ENCODE results near the gene SMAD9.

The SMAD9 gene

DNA sequence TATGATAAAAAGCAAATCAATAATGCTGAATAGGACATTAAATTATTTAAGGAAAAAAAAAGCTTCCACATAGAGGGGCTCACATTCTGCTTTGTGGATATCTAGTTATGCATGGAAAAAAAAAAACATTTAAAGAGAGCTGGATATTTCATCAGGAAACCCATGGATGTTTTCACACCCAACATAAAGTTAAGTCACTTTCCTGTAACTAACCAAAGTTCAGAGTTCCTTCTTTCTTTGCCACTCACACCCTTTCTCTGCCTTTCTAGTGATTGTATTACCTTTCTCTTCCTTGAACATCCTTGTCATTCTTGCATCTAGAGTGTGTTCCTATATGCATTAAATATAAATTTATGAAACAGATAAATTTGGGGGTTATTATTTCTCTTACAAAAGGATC lies 53.8 kb downstream of the SMAD9 start:
- DNase-seq = no peak

DNA sequence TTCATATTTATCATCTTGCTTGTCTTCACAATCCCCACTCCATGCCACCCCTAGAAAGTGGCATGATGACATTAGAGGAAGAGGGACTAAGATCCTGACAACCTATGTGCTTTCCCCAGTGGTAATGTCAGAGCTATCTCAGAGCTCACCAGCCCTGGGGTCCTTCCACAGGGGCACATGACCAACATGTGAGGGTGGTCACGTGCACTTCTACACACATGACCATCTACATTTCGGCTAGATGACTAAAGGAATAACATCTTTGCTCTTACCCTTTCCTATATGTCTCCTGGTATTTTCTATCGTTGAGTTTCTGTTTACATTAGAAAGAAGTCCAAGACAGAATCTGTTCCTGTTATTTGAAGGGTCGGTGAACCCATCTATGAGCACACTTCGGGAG lies 54.8 kb downstream of the SMAD9 start:
- no peak for DNase-seq

DNA sequence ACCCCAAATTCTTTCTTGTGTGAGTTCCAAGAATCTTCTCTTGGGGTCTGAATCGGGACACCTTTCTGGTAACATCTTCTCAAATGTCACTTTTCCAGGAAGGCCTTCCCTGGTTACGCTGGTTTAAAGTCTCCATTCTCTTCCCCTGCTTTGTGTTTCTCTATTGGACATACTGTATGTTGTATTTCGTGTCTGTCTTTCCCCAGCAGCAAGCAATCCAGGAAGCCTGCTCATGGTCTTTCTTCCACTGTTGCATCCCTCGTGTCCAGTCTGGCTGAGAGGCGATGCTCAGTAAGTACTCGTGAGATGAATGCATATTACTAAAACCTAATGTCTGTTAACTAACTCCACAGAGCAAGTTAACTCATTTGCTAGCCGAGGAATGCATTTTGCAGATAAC lies 57.3 kb downstream of the SMAD9 start:
- no peak for DNase-seq

- no peak for DNase-seq
Observed at GRCh38 chr13:36862002-36862685, 57.9 kb downstream of the SMAD9 start.

- no peak for DNase-seq
Observed at GRCh38 chr13:36859259-36859658, 60.8 kb downstream of the SMAD9 start.

- peak in 1 of 56 donors; percentile 5 for DNase-seq
Observed at GRCh38 chr13:36858290-36858689, 61.7 kb downstream of the SMAD9 start.

- no peak for DNase-seq
Observed at GRCh38 chr13:36857253-36857652, 62.8 kb downstream of the SMAD9 start.

DNA sequence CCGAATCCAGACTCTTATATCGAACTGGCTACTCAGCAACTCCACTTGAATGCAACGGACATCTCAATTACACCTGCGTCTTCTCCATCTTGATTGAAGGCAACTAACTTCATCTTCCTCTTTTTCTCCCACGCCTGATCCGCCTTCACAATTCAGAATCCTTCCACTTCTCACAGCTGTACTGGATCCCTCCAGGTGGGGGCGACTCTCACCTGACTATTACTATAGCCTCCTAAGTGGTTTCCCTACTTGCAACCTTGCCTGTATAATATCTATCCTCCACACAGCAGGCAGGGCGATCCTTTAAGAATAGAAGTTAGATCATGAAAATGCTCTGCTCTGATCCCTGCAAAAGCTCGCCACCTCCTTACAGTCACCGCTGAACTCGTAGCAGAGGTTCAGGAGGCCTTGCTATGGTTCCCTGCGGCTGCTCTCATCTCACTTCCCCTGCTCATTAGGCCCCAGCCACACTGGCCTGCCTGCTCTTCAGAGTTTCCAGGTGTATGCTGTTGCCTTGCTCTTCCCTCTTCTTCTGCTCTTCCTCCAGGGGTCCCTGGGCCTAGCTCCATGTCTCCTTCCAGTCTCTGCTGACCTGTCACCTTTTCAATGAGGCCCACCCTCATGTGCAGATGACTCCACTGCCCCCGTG lies 69.1 kb downstream of the SMAD9 start:
- peak in 1 of 56 donors; percentile 4 for DNase-seq

DNA sequence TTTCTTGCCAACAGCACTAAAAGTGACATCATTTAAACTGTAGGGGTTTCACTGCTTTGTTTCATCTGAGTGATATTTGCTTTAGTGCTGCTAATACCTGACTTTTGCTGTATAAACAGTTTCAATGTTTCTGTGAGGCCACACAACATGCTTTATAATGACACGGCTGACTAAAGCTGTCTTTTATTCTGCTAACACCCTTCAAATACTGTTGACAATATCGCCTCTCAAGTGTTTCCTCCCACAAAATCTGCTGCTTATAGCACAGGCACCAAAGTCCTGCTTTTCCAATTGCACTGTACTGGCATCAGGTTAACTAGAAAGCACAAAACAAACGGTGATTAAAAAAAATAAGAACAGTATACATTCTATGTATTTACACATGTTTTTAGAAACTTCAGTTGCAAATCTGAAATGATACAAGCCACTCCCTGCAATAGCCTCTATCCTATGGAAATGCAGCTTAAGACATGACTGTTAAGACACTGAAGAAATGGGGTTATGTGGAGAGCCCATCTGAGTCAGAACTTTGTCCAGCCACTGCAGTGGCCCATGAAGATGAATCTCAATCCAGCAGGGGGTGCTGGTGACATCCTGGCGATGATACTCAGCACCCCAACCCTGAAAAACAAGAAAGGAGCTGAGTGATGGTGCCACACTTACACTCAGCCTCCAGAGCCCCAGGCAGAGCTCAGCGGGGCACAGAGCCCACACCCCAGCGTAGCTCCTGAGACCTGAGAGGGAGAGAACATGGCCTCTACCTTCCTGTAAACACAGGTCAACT lies 71.6 kb downstream of the SMAD9 start:
- DNase-seq = peak in 1 of 56 donors; percentile 10

GRCh38 chr13:36847606-36848005 lies 72.4 kb downstream of the SMAD9 start:
- DNase-seq = no peak

DNA sequence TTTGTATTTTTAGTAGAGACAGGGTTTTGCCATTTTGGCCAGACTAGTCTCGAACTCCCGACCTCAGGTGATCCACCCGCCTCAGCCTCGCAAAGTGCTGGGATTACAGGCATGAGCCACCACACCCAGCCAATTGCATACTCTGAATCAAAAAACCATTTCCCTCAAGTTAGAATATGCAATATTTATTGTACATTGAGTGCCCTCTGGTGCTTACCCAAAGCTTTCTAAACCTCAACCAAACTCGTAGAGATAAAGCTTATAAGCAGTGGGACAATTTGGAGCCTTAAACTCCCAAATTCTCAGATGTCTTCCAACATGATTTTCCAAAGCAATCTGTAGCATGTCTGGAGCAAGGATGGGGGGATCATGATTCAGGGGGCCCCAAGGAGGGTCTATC lies 78.6 kb downstream of the SMAD9 start:
- no peak for DNase-seq

GRCh38 chr13:36840718-36841250 lies 79.3 kb downstream of the SMAD9 start:
- DNase-seq = no peak

- no peak for DNase-seq
Observed at GRCh38 chr13:36839981-36840380, 80.1 kb downstream of the SMAD9 start.

DNA sequence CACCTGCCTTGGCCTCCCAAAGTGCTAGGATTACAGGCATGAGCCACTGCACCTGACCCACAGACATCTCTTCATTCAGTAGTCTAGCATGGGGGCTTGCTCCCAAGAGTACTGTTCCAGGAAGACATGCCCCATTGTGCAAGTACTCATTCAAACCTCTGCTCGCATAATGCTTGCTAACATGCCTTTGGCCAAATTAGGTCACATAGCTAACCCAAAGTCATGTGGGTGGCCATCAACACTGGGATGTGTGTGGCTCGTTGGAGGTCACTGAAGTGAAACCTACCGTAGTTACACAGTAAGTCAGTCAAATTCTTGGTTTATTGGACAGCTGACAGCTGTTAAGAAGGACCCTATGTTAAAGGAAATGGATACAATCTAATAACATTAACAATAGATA lies 80.8 kb downstream of the SMAD9 start:
- DNase-seq = no peak

DNA sequence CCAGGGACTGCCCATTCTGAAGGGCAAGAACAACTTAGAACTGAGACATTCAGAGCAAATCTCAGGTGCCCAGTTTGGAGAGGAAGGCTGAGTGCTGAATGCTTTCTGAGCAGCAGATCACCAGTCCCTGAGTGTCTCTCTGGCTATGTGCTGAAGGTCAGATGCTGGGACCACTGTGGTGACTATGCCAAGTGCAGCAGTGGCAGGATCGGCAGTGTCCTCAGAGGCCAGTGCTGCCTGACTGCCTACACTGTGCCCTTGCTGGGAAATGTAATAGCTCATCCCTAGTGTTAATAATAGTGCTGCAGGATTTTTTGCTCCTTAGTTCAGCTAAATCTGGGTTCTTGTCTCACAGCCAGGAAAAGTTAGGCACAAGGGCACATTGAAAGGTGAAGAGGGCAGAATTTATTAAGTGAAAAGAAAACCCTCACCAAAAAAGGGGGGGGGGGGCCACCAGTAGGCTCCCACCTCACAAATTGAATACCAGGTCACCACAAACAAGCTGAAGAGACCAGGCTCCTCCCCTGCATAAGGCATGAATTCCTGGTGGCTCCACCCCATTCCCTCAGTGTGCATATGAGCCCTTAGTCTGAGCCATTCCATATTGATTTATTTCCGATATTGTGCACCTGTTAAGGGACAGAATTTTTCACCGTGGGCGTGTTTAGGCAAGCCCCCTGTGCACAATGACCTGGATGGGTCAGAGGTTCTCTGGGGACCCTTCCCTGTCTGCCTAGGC lies 82.5 kb downstream of the SMAD9 start:
- DNase-seq = no peak

GRCh38 chr13:36834299-36834698 lies 85.7 kb downstream of the SMAD9 start:
- no peak for DNase-seq

- DNase-seq = no peak
Observed at GRCh38 chr13:36831291-36831690, 88.7 kb downstream of the SMAD9 start.

DNA sequence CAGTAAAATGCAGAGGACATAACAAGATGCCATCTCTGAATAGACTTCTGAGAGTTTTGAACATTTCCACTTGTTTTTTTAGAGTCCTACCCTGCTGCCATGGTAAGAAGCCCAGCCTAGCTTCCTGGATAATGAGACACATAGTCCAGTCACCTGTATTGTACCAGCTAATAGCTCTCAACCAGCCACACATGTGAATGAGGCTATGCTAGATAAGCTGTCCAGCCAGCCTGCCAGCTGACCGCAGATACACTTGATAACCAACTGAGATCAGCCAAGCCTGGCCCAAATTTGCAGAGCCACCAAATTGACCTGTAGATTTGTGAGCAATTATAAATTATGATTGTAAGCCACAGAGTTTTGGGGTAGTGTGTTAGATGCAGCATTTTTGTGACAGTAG lies 90.3 kb downstream of the SMAD9 start:
- no peak for DNase-seq

- no peak for DNase-seq
Observed at GRCh38 chr13:36822785-36823184, 97.3 kb downstream of the SMAD9 start.

DNA sequence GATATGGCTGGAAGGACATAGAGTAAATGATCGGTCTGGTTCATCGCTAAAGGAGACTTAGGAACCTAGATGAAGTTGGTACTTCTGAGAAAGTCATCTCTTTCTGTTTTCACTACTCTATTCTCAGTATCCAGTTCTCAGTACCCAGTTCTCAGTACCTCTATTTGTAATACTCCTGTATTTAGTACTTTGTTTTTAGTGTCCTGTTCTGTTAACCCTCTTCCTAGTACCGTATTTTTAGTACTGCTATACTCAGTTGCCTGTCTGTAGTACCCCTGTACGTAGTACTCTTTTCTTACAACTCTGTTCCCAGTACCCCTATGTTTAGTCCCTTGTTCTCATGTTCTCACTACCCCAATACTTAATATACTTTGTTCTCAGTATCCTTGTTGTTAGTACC lies 99.8 kb downstream of the SMAD9 start:
- no peak for DNase-seq

DNA sequence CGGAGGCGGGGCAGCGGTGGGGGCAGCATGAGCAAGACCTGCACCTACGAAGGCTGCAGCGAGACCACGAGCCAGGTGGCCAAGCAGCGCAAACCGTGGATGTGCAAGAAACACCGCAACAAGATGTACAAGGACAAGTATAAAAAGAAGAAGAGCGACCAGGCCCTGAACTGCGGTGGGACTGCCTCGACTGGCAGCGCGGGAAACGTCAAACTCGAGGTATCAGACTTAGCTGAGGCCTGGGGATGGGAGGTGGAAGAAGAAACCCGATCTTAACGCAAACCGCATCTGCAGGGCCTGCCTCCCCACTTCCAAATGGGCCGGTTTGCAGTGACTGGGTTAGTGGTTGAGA lies 100.3 kb downstream of the SMAD9 start:
- DNase-seq = peak in 18 of 56 donors; percentile 17 to 55 (median 32)

Measured in nucleus accumbens (tissue), 56 donors.